DMS 273 treated with DMSO at 0.1 percent for 48 hours (cell line): ENCODE results near the gene MDFIC2.
"Not testable (repeated sequence)": the region's sequence is repeated elsewhere in the genome, so short reads cannot be mapped to it uniquely, and the experiment has no call there.

Source experiments
- DNase-seq: peaks from one replicate; lab custom pipeline; 2025; lab: John Stamatoyannopoulos, UW

Gene MDFIC2

DNA sequence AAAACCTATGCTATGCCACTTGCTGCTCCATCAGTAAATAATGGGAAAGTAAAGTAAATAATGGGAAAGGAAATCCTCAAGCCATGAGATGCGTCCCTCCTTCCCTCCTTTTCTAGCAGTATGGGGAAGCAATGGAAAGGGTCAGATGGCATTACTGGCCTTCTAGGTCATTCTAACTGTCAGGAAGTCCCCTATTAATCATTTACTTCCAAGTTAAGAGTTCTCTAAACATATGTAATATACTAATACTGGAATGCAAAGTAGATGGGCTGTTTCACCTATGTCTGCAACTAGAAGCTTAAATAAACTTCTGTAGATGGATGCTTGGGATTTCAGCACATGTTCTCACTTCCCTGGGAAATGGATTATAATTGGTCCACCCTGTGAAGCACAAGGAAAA, 55.9 kb downstream of the MDFIC2 start:
- no peak for DNase-seq

DNA sequence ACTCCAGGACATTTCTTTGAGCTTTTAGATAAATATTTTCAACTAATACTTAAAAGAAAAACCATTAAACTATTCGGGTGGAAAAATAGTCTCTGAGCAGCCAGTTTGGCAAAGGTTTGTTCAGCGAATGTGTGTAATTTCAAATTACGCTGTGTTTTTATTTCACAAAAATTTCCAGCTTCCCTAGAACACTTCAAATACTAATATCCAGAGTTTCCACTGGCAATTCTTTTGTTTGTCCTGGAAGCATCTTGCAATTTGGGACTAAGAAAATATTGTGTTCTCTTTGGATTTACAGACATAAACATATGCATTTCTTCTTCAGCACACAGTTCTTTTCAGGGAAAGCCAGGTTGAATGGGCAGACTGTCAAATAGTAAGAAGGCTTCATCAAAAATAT, 61.9 kb downstream of the MDFIC2 start:
- DNase-seq = no peak

DNA sequence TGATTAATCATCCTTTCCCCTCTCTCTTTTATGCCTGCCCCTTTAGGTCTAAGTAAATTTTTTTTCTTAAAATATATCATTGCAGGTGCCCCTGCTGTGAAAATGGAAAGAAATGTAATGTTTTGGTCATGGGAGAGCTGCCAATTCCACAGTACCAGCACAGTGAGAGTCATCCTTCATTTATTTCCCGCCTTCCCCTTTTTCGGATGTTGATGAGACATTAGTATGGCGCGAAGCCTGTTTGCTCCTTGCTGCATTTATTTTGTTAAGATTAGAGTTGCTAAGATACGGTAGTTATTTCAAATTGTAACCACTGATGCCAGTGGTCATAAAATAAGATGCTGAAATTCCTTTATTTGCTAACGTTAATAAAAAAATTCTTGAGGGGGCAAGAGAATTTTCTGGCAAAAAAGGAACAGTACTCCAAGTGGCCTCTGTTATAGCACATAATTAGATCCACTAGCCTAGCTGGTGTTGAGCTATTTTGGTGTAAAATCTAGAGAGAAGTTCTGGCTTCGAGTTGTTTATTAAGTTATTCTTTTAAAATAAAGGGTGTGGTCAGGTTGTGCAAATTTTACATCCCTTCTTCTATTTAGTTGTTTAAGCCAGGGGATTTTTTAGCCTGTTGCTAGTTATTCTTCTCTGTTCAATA, 62.8 kb downstream of the MDFIC2 start:
- no peak for DNase-seq

DNA sequence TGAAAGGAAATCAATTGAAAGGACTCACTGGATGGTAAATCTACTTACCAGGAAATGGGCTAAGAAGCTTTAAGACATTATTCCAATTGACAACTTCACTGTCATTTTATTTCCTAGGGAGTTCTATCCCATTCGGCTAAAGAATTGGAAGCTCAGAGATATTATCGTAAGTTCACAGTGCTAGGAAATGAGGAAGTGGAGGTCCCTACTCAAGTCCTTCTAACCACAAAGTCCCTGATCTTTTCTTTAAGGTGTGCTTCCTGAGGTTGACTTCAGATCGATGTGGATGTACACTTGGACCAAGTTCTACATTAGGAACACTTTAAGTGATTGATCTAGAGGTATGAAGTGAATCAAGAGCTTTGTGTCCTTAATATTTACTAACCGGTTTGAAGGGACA, 63.6 kb downstream of the MDFIC2 start:
- no peak for DNase-seq

DNA sequence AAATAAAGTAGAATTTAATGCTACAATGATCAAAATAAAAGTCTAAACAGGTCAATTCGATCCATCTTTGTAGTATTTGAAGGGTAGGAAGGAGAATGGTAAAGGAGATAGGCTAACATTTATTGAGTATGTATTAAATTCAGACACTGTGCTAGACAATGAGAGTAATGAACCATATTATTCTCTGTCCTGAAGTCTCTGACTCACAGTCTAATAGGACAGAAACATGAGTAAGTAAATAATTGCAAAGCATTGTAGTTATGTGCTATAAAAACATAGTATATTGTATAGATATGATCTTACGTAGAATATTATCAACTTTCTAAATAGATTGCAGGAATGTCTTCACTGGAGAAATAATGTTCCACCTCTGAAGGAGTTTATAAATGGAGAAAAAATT, 64.5 kb downstream of the MDFIC2 start:
- DNase-seq = no peak

DNA sequence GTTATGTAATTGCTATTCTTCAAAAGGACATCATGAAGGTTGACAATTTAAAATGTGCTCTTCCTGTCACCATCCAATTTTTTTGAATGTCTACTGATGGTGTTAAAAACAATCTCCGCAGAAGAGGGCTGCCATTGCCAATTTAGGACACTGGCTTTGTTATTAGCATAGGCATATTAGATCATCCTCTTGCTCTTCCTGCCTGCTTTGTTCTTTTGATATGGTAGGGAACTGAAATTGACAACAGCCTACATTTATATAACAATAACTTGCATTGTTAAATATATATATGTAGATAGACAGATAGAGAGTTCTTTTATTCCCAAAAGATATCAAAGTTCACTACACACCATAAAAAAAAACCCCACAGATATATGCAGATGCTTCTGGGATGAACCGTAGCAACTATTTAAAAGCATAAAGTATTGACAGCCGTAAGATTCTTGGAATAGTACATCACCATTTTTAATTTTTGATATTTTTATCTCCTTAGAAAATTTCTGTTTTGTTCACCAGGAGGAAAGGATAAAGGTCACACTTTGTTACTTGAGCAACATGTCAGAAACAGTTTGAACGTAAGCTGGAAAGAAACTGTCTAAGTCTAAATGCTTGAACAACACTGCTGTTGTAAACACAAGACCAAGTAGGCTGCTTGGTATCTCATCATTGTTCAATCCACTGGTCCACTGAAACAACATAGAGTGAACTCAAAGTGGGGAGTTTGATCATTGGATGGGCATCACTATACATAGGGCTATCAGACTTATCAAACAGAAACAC, 66.5 kb downstream of the MDFIC2 start:
- DNase-seq = no peak

DNA sequence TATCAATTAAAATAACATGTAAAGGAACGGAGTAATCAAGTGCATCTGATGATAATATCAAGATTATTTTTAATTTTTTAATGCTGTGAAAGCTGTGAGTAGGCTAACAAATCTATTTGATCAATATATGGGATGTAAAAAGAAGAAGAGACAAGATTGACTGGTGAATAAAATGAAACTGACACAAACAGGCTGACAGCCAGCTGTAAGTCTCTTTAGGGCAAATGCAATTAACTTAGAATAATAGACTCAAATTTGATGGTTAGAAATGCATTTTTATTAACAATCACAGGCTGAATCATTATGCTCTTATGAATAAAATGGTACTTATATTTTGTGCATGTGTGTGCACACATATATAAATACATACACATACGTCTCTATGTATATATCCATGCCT, 68.0 kb downstream of the MDFIC2 start:
- DNase-seq = no peak

DNA sequence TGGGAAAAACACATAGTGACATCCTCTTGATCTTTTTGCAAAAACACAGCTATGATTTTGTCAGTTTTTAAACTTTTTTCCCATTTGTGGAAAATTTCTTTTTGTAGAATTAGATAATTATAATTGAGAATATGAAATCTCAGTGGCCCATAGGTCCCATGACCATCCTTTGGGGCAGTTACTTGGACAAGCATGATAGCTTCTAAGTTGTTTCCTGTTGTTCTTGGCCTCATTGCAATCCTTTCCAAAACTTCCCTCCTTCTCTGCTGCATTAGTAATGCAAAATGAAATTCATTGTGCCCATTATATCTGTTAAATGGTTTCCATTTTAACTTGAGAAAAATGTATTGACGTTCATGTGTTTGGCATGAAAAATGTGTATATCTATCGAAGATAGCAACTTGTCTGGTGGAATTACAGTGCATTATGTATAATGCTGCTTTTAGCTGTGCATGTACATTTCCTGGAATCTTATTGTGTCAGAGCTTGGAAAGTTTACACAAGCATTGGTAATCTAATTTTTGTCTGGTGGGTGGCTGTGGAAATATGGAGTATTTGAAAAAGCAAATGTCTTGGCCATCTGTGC, 70.0 kb downstream of the MDFIC2 start:
- DNase-seq = no peak

DNA sequence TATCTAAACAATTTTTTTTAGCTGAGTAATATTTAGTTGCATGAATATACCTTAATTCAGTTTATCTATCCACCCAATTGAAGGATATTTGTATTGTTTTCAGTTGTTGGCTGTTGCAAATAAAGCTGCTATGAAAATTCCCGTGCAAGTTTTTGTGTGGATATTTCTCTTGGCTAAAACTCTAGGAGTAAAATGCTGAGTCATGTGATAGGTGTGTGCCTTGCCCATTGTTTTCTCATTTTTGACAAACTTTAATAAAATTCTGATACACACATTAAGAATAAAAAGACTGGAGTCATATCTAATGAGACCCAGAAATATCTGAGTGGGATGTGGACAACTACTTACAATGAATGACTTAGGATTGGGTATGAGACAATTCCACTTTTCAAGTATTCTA, 78.6 kb downstream of the MDFIC2 start:
- DNase-seq = no peak

DNA sequence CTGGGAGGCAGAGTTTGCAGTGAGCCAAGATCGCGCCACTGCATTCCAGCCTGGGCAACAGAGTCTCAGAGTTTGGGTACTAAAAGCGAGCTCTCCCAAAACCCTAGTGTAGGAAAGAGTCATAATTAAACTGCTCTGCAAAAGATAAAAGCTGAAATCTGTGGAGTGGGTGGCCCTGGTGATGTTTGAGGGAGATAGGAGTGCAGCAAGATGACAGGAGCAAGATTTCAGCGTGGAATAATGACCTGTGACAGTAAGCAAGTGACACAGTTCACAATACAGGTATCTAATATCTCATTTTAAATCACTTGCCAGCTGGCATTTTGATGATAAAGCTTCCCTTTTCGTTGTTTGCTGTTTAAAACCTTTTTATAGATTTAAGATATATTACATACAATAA, 79.3 kb downstream of the MDFIC2 start:
- DNase-seq = no peak

DNA sequence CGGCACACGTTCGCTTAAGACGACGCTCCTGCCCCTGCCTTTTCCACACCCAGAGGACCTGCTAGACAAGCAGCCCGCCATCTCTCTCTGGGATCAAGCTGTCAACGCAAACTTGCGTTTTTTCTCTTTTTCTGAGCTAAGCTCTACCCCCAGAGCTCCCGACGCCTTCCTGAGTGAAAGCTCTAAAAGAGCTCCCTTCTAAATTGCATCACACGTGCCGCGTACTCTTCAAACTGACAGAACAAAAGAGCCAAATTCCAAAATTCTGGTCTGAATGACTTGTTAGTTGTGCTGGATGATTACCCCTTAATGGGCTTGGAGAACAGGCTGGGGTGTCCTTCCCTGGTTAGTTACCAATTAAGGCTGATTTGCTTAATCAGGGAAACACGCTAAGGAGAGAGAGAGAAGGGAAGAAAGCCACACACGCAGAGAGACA, 81.2 kb downstream of the MDFIC2 start:
- DNase-seq = no peak

DNA sequence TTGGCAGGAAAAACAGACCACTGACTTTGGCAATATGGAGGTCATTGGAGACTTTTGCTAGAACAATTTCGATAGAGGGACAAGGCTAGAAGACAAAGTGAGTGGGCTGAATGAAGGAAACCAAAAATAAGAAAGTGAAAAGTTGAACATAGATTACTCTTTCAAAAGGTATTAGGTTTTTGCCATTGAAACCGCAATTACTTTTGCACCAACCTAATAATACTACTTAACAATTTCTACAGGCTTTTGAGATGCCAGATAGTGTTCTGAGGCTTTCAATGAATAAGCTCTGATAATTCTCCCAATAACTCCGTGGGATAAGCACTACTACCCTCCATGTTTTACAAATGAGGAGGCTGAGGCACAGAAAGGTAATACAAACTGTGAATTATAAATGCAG, 85.0 kb downstream of the MDFIC2 start:
- DNase-seq = no peak

DNA sequence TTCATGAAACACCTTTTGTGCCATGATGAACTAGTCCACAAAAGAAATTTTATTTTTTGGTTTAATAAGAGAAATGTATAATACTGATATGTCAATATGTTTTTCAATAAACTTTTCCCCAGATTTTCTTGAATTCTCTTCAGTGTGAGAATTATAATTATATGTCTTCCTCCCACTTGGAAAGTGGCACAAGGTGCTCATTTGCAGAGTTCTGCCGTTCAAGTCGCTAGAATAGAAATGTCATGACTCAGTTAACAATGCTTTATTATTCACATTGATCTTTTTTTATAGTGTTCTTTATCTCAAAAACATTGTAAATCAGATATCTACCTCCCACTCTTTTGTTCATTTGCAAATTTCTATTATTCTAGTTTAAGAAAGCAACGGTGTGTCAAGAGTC, 87.3 kb downstream of the MDFIC2 start:
- DNase-seq = no peak

DNA sequence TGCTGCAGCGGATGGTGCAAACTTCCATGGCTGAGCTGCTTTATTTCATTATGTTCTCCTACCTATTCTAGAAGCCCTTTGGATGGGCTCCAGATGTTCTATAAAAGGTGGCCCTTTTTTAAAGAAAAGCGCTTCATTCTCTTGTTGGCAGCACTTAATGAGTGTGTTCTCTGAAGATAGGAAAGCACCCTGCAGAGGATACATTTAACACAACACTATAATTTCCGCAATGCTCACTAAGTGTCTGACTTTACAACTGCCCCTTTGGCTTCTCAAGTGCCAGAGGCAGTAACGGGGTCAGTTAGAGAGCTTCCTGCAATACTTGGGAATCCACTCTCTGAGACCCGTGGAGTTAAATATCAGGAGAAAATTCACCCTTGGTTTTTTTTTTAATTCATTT, 88.1 kb downstream of the MDFIC2 start:
- DNase-seq = no peak

DNA sequence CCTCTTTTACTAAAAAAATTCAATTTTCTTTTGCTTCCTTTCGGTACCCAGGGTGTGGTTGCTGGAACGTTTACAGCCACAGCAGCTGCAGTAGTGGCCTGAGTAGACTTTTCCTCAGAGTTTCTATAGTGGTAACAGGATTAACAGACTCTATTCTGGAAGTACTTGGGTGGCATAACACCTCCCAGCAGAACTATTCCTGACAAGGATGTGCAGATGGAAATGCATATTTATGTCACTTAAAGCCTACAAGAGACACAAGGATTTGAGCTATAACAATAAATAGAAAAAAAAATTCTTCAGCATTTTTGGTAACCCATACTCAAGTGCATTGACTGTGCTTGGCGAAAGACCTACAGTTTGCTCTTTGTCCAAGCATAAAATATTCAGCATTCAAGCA, 94.0 kb downstream of the MDFIC2 start:
- DNase-seq = no peak

DNA sequence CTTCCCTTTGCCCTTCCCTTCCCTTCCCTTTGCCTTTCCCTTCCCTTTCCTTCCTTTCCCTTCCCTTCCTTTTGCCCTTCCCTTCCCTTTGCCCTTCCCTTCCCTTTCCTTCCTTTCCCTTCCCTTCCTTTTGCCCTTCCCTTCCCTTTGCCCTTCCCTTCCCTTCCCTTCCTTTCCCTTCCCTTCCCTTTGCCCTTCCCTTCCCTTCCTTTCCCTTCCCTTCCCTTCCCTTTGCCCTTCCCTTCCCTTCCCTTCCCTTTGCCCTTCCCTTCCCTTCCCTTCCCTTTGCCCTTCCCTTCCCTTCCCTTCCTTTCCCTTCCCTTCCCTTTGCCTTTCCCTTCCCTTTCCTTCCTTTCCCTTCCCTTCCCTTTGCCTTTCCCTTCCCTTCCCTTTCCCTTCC, 101.2 kb downstream of the MDFIC2 start:
- not testable (repeated sequence) for DNase-seq

DNA sequence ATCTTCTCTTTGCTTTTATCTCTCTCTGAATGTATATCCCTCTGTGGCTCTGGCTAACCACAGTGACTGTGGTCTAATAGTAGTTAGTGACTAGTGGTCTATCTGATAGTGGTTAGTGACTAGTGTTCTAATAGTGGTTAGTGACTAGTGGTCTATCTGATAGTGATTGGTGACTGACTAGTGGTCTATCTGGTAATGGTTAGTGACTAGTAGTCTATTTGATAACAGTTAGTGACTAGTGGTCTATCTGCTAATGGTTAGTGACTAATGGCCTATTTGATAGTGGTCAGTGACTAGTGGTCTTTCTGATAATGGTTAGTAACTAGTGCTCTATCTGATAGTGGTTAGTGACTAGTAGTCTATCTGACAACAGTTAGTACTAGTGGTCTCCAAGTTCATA, 110.5 kb downstream of the MDFIC2 start:
- DNase-seq = no peak

DNA sequence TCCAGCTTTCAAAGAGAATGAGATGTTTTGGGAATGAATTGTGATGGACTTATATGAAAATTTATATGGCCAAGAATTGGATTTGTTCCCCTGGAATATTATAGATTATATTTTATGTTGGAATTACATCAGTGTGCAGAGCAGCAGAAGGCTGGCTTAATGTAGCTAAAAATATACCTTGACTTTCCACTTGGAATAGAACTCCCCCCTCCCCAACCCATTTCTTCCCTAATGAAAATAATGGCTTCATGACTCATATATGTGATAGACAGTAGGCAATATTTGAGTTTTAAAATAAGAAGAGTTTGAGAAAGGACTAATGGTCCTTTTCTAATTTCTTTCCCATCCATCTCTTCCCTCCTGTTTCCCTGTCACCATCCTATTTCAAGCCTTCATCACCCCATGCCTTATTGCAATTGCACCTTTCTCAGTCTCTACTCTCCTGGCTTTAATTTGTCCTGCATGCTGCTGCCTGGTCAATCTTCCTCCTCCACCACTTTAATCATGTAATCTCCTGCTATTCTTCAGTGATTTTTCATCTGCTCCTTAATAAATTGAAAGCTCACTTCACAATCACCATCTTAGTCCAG, 122.5 kb downstream of the MDFIC2 start:
- no peak for DNase-seq

DNA sequence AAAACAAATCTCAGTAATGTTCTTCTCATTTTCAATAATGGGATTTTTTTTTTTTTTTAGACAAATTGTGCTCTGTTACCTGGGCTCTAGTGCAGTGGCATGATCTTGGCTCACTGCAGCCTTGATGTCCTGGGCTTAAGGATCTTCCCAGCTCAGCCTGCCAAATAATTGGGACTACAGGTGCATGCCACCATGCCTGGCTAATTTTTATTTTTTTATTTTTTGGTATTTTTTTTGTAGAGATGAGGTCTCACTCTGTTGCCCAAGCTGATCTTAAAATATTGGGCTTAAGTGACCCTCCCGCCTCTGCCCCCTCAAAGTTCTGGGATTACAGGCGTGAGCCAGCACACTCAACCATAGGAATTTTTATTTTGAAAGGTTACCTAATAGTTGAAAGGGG, 126.2 kb downstream of the MDFIC2 start:
- DNase-seq = no peak

DNA sequence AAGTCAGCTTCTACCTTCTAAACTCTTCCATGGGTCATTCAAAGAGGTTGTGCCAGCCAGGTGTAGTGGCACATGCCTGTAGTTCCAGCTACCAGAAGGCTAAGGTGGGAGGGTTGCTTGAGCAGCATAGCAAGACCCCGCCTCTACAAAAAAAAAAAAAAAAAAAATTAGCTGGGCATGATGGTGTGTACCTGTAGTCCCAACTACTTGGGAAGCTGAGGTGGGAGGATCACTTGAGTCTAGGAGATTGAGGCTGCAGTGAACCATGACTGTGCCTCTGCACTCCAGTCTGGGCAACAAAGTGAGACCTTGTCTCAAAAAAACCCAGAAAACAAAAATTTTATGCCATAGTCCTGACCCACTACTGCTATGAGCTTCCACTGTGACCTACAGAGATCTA, 126.8 kb downstream of the MDFIC2 start:
- no peak for DNase-seq

DNA sequence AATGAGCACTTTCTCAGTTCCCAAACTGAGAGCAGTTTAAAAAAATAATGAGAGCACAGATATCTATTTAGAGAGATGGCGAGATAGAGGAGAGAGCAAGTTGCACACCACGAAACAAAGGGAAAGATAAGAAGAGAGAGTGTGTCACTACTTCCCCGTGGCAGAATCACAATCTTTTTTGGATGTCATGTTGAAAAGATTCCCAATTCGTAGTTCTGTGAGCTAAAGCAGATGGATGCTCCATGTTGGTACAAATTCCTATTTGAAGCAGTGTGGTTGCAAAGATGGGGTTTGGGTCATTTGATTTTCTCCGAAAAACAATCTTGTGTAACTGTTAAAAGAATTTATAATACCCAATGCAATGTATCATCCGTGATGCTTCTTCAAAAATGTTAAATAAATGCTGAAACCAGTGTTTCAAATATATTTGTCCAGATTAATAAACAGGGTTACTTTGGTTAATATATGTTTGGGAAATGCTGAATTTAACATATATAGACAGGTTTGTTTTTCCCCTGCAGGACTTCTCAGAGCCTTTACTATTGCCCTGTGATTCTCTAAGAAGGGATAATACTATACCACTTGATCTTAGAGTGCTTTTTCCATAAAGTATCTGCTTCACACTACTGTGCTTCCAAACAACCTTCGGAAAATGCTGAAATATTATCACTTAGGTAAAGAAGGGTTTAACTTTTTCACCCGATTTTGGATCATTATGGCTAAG, 128.5 kb downstream of the MDFIC2 start:
- DNase-seq = no peak

DNA sequence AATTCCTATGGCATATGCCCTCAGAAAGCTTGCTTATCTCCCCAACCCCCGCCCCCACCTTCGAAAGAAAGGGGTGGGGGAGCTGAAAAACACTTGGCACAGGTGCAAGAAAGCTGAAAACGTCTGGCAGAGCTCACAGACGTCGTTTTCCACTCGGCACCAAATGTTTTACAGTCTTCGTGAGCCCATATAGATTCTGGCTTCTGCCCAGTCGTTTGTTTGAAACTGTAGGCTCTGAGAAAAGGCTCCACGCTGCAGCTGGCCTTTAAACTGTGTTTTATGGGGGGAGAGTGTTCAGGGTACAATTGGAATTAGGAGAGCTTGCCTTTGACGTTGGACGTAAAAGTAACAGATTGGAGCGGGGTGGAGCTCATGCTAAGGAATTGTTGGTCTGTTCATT, 130.3 kb downstream of the MDFIC2 start:
- no peak for DNase-seq
